Measurements from ENCODE around the gene MRPL4.
A peak's percentile ranks its signal among the peaks of the same experiment; 100 is the strongest.
"Not testable (repeated sequence)": the region's sequence is repeated elsewhere in the genome, so short reads cannot be mapped to it uniquely, and the experiment has no call there.

The MRPL4 gene

GRCh38 chr19:10230861-10231611 lies 21.0 kb upstream of the MRPL4 start, which contains the start of gene S1PR2:
Gene S1PR2 (minus strand): TSS chr19:10231331. CDS start chr19:10224905, 6,426 bp downstream.
- DNase-seq: peak; percentile 73 to 81

- DNase-seq: no peak
Observed at GRCh38 chr19:10231612-10232228, 20.3 kb upstream of the MRPL4 start.

DNA sequence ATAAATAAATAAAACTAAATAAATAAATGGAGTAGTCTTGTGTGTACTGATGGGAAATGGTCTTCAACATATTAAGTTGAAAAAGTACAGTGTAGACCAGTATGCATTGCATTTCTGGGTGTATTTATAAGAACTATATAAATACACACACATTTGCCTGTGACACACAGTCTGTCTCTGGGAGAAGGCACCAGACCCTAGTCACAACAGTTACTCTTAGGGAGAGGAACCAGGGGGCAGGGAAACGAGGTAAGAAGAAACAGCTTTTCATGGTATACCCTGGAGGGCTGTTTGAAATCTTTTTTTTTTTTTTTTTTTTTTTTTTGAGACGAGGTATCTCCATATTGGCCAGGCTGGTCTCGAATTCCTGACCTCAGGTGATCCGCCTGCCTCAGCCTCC lies 18.1 kb upstream of the MRPL4 start:
- DNase-seq: no peak

- DNase-seq: no peak
Observed at GRCh38 chr19:10235003-10235402, 17.0 kb upstream of the MRPL4 start.

DNA sequence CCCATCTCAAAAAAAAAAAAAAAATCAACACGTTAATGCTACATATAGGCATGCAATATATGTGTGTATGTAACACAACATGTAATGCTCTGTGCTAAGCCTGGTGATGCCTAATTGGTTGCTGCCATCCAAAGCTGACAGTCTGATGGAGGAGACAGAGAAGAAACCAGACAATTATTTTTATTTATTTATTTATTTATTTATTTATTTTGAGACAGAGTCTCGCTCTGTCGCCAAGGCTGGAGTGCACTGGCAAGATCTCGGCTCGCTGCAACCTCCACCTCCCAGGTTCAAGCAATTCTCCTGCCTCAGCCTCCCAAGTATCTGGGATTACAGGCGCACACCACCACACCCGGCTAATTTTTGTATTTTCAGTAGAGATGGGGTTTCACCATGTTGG lies 16.6 kb upstream of the MRPL4 start:
- DNase-seq: not testable (repeated sequence)

DNA sequence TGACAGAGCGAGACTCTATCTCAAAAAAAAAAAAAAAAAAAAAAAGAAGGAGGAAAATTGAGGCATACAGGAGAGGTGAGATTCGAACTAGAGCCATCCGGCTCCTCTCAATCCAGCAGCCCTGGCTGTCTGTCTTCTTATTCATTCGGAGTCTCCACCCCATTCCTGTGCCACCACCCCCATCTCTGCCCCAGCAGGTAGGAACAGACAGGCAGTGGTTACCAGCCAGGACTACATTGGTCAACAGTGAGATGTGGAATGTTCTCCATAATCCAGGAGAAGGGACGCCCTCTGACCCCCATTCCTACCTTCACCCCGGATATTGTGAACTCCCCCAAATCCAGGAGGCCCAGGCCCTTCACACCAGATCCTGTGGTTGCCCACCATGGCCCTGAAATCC lies 14.3 kb upstream of the MRPL4 start:
- DNase-seq: no peak

DNA sequence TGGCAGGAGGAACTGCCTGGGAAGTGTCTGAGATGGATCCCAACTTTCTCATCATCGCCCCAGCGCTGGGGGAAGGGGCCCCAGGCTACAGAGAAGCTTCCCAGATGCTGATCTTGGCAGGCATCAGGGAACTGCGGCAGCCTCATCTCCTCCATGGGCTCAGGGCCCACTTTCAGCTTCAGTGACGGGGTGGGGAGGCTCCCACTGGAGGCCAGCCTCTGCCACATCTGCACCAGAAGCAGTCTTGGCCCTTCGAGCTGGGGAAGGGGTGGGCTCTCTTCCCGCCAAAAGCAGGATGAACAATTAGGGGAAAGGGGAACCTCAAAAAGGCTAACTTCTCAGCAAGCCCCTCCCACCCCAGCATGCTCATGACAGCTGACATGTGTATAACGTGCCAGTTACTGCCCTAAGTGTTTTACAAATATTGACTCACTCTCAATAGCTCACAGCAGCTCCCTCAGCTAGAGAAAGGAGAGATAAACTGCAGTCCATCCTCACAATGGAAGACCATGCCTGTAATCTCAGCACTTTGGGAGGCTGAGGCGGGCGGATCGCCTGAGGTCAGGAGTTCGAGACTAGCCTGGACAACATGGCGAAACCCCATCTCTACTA lies 13.7 kb upstream of the MRPL4 start:
- DNase-seq: no peak

GRCh38 chr19:10241826-10242449 lies 10.1 kb upstream of the MRPL4 start:
- not testable (repeated sequence) for DNase-seq

GRCh38 chr19:10243606-10244005 lies 8.4 kb upstream of the MRPL4 start:
- no peak for DNase-seq

DNA sequence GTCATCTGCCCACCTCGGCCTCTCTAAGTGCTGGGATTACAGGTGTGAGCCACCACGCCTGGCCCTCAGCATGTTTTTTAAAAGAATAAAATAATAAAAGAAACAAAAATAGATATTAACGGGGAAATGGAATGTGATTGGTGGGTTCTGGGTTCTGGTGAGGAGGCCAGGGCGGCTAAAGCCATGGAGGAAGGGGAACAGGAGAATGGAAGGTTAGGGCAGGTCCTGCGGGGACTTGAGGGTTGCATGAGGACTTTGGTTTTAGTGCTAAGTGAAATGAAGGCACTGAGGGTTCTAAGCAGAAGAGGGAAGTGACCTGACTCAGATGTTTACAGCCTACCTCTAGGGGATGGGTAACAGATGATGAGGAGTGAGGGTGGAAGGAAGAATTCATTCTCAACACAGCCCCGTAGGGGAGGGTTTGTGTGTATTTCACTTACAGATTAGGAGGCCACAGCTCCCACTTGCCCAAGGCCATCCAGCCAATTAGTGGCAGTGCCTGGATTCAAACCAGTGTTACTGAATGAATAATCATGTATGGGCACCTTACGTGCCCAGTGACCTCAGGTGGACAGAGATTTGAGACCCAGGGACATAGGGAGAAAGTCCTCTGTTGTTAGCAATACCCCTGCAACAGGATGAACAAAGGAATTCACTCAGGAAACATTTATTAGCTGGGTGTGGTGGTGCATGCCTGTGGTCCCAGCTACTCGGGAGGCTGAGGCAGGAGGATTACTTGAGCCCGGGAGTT lies 6.7 kb upstream of the MRPL4 start:
- no peak for DNase-seq

DNA sequence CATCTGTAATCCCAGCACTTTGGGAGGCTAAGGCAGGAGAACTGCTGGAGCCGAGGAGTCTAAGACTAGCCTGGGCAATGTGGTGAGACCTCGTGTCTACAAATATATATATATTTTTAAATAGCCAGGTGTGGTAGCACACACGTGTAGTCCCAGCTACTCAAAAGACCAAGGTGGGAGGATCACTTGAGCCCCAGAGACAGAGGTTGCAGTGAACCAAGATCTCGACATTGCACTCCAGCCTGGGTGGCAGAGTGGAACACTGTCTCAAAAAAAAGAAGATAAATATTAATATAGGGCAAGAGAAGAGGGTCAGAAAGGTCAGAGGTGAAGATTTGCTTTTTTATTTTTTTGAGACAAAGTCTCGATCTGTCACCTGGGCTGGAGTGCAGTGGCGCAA lies 5.5 kb upstream of the MRPL4 start:
- no peak for DNase-seq

GRCh38 chr19:10252707-10253106 lies 693 bp downstream of the MRPL4 start:
- DNase-seq: no peak

DNA sequence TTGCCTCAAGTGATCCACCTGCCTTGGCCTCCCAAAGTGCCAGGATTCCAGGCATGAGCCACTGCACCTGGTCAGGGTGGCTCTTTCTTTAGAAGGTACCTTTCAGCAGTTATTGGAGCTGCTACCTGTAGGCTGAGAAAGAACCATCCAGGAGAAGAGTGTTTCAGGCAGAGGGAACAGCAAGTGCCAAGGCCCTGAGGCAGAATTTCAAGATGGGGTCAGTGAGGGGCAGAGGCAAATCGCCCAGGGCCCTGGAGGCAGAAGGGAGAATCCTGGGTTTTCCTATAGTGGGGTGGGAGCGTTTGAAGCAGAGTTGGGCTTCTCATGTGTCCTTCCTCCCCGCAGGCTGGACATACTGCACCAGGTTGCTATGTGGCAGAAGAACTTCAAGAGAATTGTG lies 2.2 kb downstream of the MRPL4 start:
- no peak for DNase-seq

DNA sequence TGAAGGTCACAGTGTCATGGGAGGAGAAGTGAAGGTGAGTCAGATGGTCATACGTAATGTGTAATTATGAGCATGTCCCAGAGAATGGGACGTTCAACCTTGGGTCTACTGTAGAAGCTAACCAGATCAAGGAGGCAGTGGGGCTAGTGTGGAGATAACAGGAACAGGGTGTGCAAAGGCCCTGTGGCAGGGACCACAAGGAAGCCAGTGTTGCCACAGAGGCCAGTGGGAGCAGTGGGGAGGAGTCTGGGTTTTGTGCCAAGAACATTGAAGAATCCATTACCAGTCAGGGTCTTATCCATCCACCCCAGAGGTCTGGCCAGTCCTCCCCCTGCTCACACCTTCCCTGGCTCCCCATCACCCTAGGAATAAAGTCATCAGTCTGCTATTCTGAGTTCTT lies 3.3 kb downstream of the MRPL4 start:
- no peak for DNase-seq

- no peak for DNase-seq
Observed at GRCh38 chr19:10256551-10256950, 4.5 kb downstream of the MRPL4 start.

- DNase-seq: no peak
Observed at GRCh38 chr19:10256970-10257615, 5.1 kb downstream of the MRPL4 start.

- DNase-seq: no peak
Observed at GRCh38 chr19:10258080-10258710, 6.2 kb downstream of the MRPL4 start.

DNA sequence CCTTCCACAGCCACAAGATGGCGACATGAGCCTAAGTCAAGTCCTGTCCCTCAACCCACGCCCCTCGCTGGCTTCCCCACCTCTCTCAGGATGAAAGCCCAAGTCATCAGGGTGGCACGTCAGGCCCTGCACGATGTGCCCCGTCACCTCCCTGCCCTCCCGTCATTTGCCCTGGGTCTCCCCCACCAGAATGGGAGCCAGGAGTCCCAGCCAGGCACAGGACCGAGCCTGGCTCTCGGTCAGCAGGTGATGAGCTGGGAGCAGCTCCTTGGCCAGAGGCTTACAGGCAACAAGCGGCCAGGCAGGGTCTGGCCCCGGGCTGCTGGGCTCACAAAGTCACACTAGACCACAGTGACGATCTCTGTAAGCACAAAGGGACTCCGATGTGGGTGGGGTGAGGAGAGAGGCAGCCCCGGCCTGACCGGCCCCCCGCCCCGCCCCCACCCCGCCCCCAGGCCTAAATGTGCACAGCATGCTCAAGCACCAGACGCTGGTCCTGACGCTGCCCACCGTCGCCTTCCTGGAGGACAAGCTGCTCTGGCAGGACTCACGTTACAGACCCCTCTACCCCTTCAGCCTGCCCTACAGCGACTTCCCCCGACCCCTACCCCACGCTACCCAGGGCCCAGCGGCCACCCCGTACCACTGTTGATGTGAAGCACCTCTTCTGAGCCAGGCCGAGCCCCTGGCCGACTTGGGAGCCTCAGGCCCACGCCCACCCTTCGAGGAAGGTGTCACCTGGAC lies 7.3 kb downstream of the MRPL4 start:
- DNase-seq: peak; percentile 94 to 96

DNA sequence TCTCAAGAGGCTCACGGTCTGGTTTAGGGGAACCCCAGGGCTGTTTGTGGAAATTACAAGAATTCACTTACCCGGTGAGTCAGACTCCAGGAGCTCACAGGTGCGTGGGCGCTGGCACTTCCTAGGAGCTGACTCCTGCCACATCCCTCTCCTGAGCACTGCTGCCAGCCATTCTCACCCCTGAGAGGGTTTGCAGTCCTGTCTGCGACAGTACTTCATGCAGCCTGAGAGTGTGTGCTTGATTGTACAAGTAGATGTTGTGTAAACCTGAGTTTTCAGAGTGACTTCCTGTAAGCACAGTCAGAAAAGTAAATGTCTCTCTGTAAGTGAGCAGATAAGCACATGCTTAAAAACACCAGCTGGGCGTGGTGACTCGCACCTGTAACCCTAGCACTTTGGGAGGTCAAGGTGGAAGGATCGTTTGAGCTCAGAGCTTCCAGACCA lies 8.1 kb downstream of the MRPL4 start:
- peak; percentile 69 to 76 for DNase-seq

DNA sequence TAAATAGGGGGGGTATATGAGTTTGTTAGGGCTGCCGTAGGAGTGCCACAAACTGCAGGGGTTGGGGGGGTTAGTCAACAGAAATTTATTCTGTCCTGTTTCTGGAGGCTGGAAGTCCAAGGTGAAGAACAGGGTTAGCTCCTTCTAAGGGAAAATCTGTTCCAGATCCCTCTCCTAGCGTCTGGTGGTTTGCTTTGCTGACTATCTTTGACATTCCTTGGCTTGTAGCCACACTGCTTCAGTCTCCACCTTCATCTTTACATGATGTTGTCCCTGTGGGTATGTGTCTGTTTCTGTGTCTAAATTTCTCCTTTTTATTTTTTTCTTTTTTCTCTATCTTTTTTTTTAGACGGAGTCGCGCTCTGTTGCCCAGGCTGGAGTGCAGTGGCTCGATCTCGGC lies 10.8 kb downstream of the MRPL4 start:
- no peak for DNase-seq

DNA sequence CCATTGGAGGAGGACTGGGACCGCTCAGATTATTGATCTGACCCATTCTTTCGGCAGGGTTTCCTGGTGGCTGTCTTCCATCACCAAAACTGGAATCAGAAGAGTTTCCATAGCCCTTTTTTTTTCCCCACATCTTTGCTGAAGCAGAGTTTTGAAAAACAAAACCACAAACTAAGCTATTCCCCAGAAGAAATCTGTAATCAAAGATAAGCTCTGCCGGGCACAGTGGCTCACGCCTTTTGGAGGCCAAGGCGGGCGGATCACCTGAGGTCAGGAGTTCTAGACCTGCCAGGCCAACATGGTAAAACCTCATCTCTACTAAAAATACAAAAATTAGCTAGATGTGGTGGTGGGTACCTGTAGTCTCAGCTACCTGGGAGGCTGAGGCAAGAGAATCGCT lies 14.7 kb downstream of the MRPL4 start:
- no peak for DNase-seq
